WTC11 (cell line): Measurements from ENCODE around the gene DMD. TPM values are rescaled to one million over a fixed set of nuclear protein-coding genes. Genes with fewer than 3 reads are reported as not detected.

Experiments
- ATAC-seq: fragments of 200-7000 bp; cut with Tn5 transposase; 2 replicates; pipeline ENCODE4 v1.10.0; 2021; ENCODE audit warnings: mild to moderate bottlenecking, moderate library complexity
- CTCF ChIA-PET: fragments of 300-600 bp; sonication (Branson Sonifier 250); formaldehyde crosslinking; loops from one replicate; lab custom pipeline; 2021; ENCODE audit warnings: antibody characterized with exemption; lab: Charles Lee
- POLR2A ChIA-PET: fragments of 350-600 bp; sonication (Branson Sonifier 250); formaldehyde crosslinking; loops from one replicate; lab custom pipeline; 2021; ENCODE audit warnings: antibody characterized with exemption; lab: Charles Lee
- DNase-seq: peaks from one replicate; pipeline ENCODE4 v3.0.0; 2021; ENCODE audit warnings: low spot score
- H3K27ac Mint-ChIP-seq: 2 replicates; pipeline ENCODE4 v1.8.0; 2021; ENCODE audit warnings: mixed read lengths
- H3K27me3 Mint-ChIP-seq: 2 replicates; pipeline ENCODE4 v1.8.0; 2021; ENCODE audit warnings: low read depth, mild to moderate bottlenecking, moderate library complexity, mixed read lengths
- H3K36me3 Mint-ChIP-seq: 2 replicates; pipeline ENCODE4 v1.8.0; 2021; ENCODE audit warnings: mixed read lengths
- H3K4me1 Mint-ChIP-seq: 2 replicates; pipeline ENCODE4 v1.8.0; 2022; ENCODE audit warnings: mixed read lengths
- H3K4me3 Mint-ChIP-seq: 2 replicates; pipeline ENCODE4 v1.8.0; 2021; ENCODE audit warnings: mild to moderate bottlenecking, moderate library complexity, mixed read lengths
- H3K9me3 Mint-ChIP-seq: 2 replicates; pipeline ENCODE4 v1.8.0; 2021; ENCODE audit warnings: mixed read lengths
- AFF4 ChIP-seq: sonication (generic); formaldehyde crosslinking; IDR thresholded peaks from 2 replicates; pipeline ENCODE4 v1.8.1; 2023; ENCODE audit warnings: mild to moderate bottlenecking, missing genetic modification reagents, borderline replicate concordance
- ATF3 ChIP-seq: sonication (generic); formaldehyde crosslinking; conservative IDR thresholded peaks from 2 replicates; pipeline ENCODE4 v1.8.1; 2022; ENCODE audit warnings: mild to moderate bottlenecking, missing genetic modification reagents
- CREM ChIP-seq: sonication (generic); formaldehyde crosslinking; IDR thresholded peaks from 2 replicates; pipeline ENCODE4 v1.8.1; 2022; ENCODE audit warnings: mild to moderate bottlenecking, missing genetic modification reagents, moderate library complexity
- E2F1 ChIP-seq: sonication (generic); formaldehyde crosslinking; IDR thresholded peaks from 2 replicates; pipeline ENCODE4 v1.8.0; 2022; ENCODE audit warnings: mild to moderate bottlenecking, missing genetic modification reagents
- FOXJ3 ChIP-seq: sonication (generic); formaldehyde crosslinking; IDR thresholded peaks from 2 replicates; pipeline ENCODE4 v1.9.0; 2021; ENCODE audit warnings: missing genetic modification reagents, mild to moderate bottlenecking, borderline replicate concordance
- FOXK1 ChIP-seq: sonication (generic); formaldehyde crosslinking; IDR thresholded peaks from 2 replicates; pipeline ENCODE4 v1.8.0; 2022; ENCODE audit warnings: mild to moderate bottlenecking, moderate library complexity, missing genetic modification reagents
- GRHL2 ChIP-seq: fragments of 250-450 bp; sonication (Bioruptor Pico); IDR thresholded peaks from 2 replicates; pipeline ENCODE4 v1.8.0; 2022; ENCODE audit warnings: mild to moderate bottlenecking, moderate library complexity; ENCODE audit not compliant: insufficient replicate concordance, severe bottlenecking
- HMGA2 ChIP-seq: fragments of 250-450 bp; sonication (Bioruptor Pico); IDR thresholded peaks from 2 replicates; pipeline ENCODE4 v1.4.0; 2021; ENCODE audit warnings: mild to moderate bottlenecking, moderate library complexity
- KAT7 ChIP-seq: sonication (generic); formaldehyde crosslinking; IDR thresholded peaks from 2 replicates; pipeline ENCODE4 v1.8.1; 2023; ENCODE audit warnings: missing genetic modification reagents, mild to moderate bottlenecking, borderline replicate concordance
- MXD4 ChIP-seq: fragments of 250-450 bp; sonication (Bioruptor Pico); IDR thresholded peaks from 2 replicates; pipeline ENCODE4 v1.8.0; 2021; ENCODE audit warnings: mild to moderate bottlenecking, moderate library complexity, borderline replicate concordance
- MYBL2 ChIP-seq: sonication (generic); formaldehyde crosslinking; IDR thresholded peaks from 2 replicates; pipeline ENCODE4 v1.8.1; 2023; ENCODE audit warnings: mild to moderate bottlenecking, moderate library complexity, missing genetic modification reagents
- NFATC4 ChIP-seq: fragments of 250-450 bp; sonication (Bioruptor Pico); IDR thresholded peaks from 2 replicates; pipeline ENCODE4 v1.9.0; 2021; ENCODE audit warnings: mild to moderate bottlenecking
- NFE2L1 ChIP-seq: sonication (generic); formaldehyde crosslinking; IDR thresholded peaks from 2 replicates; pipeline ENCODE4 v1.8.1; 2023; ENCODE audit warnings: missing genetic modification reagents
- PRDM15 ChIP-seq: sonication (generic); formaldehyde crosslinking; IDR thresholded peaks from 2 replicates; pipeline ENCODE4 v1.8.0; 2022; ENCODE audit warnings: missing genetic modification reagents
- SP1 ChIP-seq: sonication (generic); formaldehyde crosslinking; conservative IDR thresholded peaks from 2 replicates; pipeline ENCODE4 v1.8.1; 2022; ENCODE audit warnings: missing genetic modification reagents
- TEAD1 ChIP-seq: sonication (generic); formaldehyde crosslinking; IDR thresholded peaks from 2 replicates; pipeline ENCODE4 v1.8.0; 2022; ENCODE audit warnings: mild to moderate bottlenecking, missing genetic modification reagents
- TP53 ChIP-seq: sonication (generic); formaldehyde crosslinking; IDR thresholded peaks from 2 replicates; pipeline ENCODE4 v1.8.1; 2023; ENCODE audit warnings: mild to moderate bottlenecking, missing genetic modification reagents
- ZBTB43 ChIP-seq: sonication (generic); formaldehyde crosslinking; IDR thresholded peaks from 2 replicates; pipeline ENCODE4 v1.8.1; 2023; ENCODE audit warnings: mild to moderate bottlenecking, missing genetic modification reagents
- ZMAT4 ChIP-seq: fragments of 250-450 bp; sonication (Bioruptor Pico); IDR thresholded peaks from 2 replicates; pipeline ENCODE4 v1.9.0; 2021; ENCODE audit warnings: mild to moderate bottlenecking
- ZNF121 ChIP-seq: sonication (generic); formaldehyde crosslinking; IDR thresholded peaks from 2 replicates; pipeline ENCODE4 v1.8.0; 2023; ENCODE audit warnings: missing genetic modification reagents
- ZNF512 ChIP-seq: sonication (generic); formaldehyde crosslinking; IDR thresholded peaks from 2 replicates; pipeline ENCODE4 v1.8.1; 2022; ENCODE audit warnings: missing genetic modification reagents, borderline replicate concordance
- ZNF671 ChIP-seq: fragments of 250-450 bp; sonication (Bioruptor Pico); IDR thresholded peaks from 2 replicates; pipeline ENCODE4 v1.8.0; 2021; ENCODE audit warnings: mild to moderate bottlenecking
- total RNA-seq: library from RNA; stranded (reverse); gene quantifications from 3 replicates; pipeline ENCODE4 v1.2.3, GENCODE V29; 2021

Gene DMD
- total RNA-seq, 1 experiment from 2014 or later, result 9.1 TPM

- TF ChIP-seq PRDM15 (no peak), ZNF671 (CRISPR knock-in tag) (no peak)
Measured at GRCh38 chrX:33132569-33132968, 78.8 kb downstream of the DMD start (continued).

GRCh38 chrX:33129607-33130006, 81.7 kb downstream of the DMD start:
- Mint-ChIP-seq H3K27me3 (no peaks in the 10 kb centered on the region), H3K27ac (no peak overlapping the region), H3K9me3 (no peaks in the 10 kb centered on the region), H3K4me1 (peaks cover 12% of the 10 kb centered on the region), H3K36me3 (no peaks in the 10 kb centered on the region), H3K4me3 (no peak overlapping the region)
- TF ChIP-seq E2F1 (CRISPR knock-in tag) (no peak), NFATC4 (CRISPR knock-in tag) (no peak), ZNF121 (CRISPR knock-in tag) (no peak), KAT7 (CRISPR knock-in tag) (no peak), NFE2L1 (CRISPR knock-in tag) (no peak), FOXJ3 (CRISPR knock-in tag) (no peak), TEAD1 (CRISPR knock-in tag) (no peak), HMGA2 (no peak), CREM (CRISPR knock-in tag) (no peak), GRHL2 (CRISPR knock-in tag) (no peak), ZBTB43 (CRISPR knock-in tag) (no peak), MXD4 (CRISPR knock-in tag) (no peak), FOXK1 (CRISPR knock-in tag) (no peak), TP53 (no peak), MYBL2 (no peak), SP1 (CRISPR knock-in tag) (no peak)
- POLR2A ChIA-PET, result no interaction called here
- no peak for ATAC-seq
- no peak for DNase-seq
- CTCF ChIA-PET, result no interaction called here

GRCh38 chrX:33128048-33128805, 83.1 kb downstream of the DMD start:
- CTCF ChIA-PET, result no interaction called here
- H3K4me1 Mint-ChIP-seq, result peaks cover 12% of the 10 kb centered on the region
- no peak for DNase-seq
- POLR2A ChIA-PET, result no interaction called here
- H3K36me3 Mint-ChIP-seq, result no peaks in the 10 kb centered on the region
- 0 out of 2 replicates have a peak overlapping the region, but pooled peaks have one; percentile 37 for H3K27ac Mint-ChIP-seq
- no peaks in the 10 kb centered on the region for H3K9me3 Mint-ChIP-seq
- no peaks in the 10 kb centered on the region for H3K27me3 Mint-ChIP-seq
- ATAC-seq, result no peak
- no peak overlapping the region for H3K4me3 Mint-ChIP-seq
- TF ChIP-seq FOXJ3 (CRISPR knock-in tag) (no peak), ZNF512 (CRISPR knock-in tag) (no peak), AFF4 (CRISPR knock-in tag) (no peak), ATF3 (no peak), ZMAT4 (CRISPR knock-in tag) (no peak)
